Sigmoid colon (tissue), 7 donors: ENCODE data around the gene ZNF630. TPM values are rescaled to one million over a fixed set of nuclear protein-coding genes. Genes with fewer than 3 reads are reported as not detected.
"Not testable (repeated sequence)": the region's sequence is repeated elsewhere in the genome, so short reads cannot be mapped to it uniquely, and the experiment has no call there.

ENCODE experiments used
- DNase-seq: peaks from one replicate; pipeline ENCODE4 v3.0.0-alpha.2; 2019
- H3K27ac ChIP-seq, 4 donors: fragments of 200-600 bp; sonication (generic); one replicate each; pipeline ENCODE4 v1.5.1; 2016 to 2019; ENCODE audit warnings: mild to moderate bottlenecking in 1 of 4
- H3K27me3 ChIP-seq, 3 donors: fragments of 200-600 bp; sonication (generic); one replicate each; pipeline ENCODE4 v1.5.1; 2019; ENCODE audit warnings: mild to moderate bottlenecking in 1 of 3
- H3K36me3 ChIP-seq, 4 donors: fragments of 200-600 bp; sonication (generic); one replicate each; pipeline ENCODE4 v1.5.1; 2016 to 2019
- H3K4me1 ChIP-seq, 4 donors: fragments of 200-600 bp; sonication (generic); one replicate each; pipeline ENCODE4 v1.5.1; 2017 to 2019
- H3K4me3 ChIP-seq, 4 donors: fragments of 200-600 bp; sonication (generic); one replicate each; pipeline ENCODE4 v1.5.1; 2017 to 2019; ENCODE audit warnings: mild to moderate bottlenecking in 2 of 4, moderate library complexity in 1 of 4
- H3K9me3 ChIP-seq, 4 donors: fragments of 200-600 bp in 3 of 4; sonication (generic) in 3 of 4; one replicate each; pipeline versions ENCODE4 v1.5.1 to v1.6.1; 2013 to 2019
- EP300 ChIP-seq, 4 donors: sonication (generic); formaldehyde crosslinking; IDR thresholded peaks; one replicate each; pipeline ENCODE4 v1.6.1; 2017; ENCODE audit warnings: antibody characterized with exemption in 4 of 4
- POLR2A ChIP-seq, 2 donors: fragments of 450-650 bp; IDR thresholded peaks; one replicate each; pipeline ENCODE4 v1.6.1; 2016; ENCODE audit warnings: antibody characterized with exemption in 2 of 2, mild to moderate bottlenecking in 2 of 2, moderate library complexity in 2 of 2
- POLR2AphosphoS5 ChIP-seq, 4 donors: sonication (generic); formaldehyde crosslinking; IDR thresholded peaks; one replicate each; pipeline ENCODE4 v1.6.1; 2017; ENCODE audit warnings: antibody characterized with exemption in 4 of 4
- WGBS, 2 donors: extraction: QIAGEN DNeasy Blood & Tissue Kit; methylation state at CpG; one replicate each; pipeline ENCODE4 v1.1.7; 2013; 5-methylcytosine and 5-hydroxymethylcytosine counted together
- intact Hi-C: fragments of 100-400 bp; cut with DNase I; formaldehyde crosslinking; loops from one replicate; pipeline ENCODE4 v1.15.1; 2023
- polyA plus RNA-seq, 3 donors: library from polyadenylated mRNA; stranded (reverse); fragments of 200-250 nt; gene quantifications; one replicate each; pipeline ENCODE4 v1.2.3, GENCODE V29; 2013
- total RNA-seq, 4 donors: library from RNA; depleted of rRNA; stranded (reverse); fragments of >200 nt; gene quantifications; one replicate each; pipeline ENCODE4 v1.1.0, GENCODE V29; 2016
- TF ChIP-seq, protein P1 (sequence below), 4 experiments: fragments of 450-650 bp in 3 of 4; fragments of 200-600 bp in 1 of 4; IDR thresholded peaks; one replicate each; pipeline ENCODE4 v1.5.1; 2016 to 2019; ENCODE audit warnings: antibody characterized with exemption in 4 of 4, mild to moderate bottlenecking in 3 of 4, moderate library complexity in 2 of 4
- donor health status: healthy with polysubstance abuse.
- donor health status: Bipolar disorder and iron deficiency.
- donor health status: healthy.

Gene ZNF630
- total and polyA plus RNA-seq, 7 donors: 1.4 to 7.5 (median 4.3) TPM

DNA sequence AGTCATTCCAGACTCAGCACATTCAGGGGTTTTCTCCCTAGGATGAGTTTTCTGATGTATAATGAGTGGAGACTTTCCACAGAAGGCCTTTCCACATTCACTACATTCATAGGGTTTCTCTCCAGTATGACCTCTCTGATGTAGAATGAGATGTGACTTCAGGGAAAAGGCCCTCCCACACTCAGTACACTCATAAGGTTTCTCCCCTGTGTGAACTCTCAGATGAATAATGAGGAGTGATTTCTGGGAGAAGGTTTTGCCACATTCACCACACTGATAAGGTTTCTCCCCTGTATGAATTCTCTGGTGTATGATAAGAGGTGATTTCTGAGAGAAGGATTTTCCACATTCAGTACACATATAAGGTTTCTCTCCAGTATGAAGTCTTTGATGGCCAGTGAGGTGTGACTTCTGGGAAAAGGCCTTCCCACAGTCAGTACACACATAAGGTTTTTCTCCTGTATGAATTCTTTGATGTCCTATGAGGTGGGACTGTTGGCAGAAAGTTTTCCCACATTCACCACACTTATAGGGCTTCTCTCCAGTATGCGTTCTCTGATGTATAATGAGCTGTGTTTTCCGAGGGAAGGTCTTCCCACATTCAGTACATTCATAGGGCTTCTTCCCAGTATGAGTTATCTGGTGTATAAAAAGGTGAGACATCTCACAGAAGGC, 12.7 kb downstream of the ZNF630 start:
- intact Hi-C loops: no loop called here
- 98 to 100% methylated on average over 2 of the region's 2 CpGs for WGBS, 2 donors
- DNase-seq: no peak
- Histone ChIP-seq H3K4me3 (no peak overlapping the region), H3K27me3 (no peaks in the 10 kb centered on the region), H3K36me3 (peaks cover 0 to 41% (median 4%) of the 10 kb centered on the region in 4 donors), H3K4me1 (no peaks in the 10 kb centered on the region), H3K27ac (no peak overlapping the region), H3K9me3 (peaks cover 0 to 3% (median 0%) of the 10 kb centered on the region in 4 donors)
- TF ChIP-seq EP300 (IDR thresholded peaks at IDR 0.05): no peak
- TF ChIP-seq POLR2AphosphoS5 (IDR thresholded peaks at IDR 0.05): no peak
- TF ChIP-seq POLR2A (IDR thresholded peaks at IDR 0.05): no peak

DNA sequence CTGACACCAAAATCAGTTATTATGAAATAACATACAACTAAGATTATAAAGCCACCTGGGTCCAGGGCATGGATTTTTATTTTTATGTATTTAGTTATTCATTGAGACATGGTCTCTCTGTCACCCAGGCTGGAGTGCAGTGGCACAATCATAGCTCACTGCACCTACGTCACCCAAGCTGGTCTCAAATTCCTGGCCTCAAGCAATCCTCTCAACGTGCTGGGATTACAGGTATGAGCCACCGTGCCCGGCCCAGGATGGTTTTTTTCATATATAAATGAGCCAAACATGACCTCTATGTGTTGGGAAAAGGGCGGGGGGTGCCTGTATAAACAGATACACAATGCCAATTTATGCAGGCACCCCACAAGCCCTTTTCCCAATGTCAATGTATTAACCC, 24.6 kb downstream of the ZNF630 start:
- no peak for DNase-seq
- intact Hi-C loops: no loop called here
- H3K27ac ChIP-seq: no peak overlapping the region

DNA sequence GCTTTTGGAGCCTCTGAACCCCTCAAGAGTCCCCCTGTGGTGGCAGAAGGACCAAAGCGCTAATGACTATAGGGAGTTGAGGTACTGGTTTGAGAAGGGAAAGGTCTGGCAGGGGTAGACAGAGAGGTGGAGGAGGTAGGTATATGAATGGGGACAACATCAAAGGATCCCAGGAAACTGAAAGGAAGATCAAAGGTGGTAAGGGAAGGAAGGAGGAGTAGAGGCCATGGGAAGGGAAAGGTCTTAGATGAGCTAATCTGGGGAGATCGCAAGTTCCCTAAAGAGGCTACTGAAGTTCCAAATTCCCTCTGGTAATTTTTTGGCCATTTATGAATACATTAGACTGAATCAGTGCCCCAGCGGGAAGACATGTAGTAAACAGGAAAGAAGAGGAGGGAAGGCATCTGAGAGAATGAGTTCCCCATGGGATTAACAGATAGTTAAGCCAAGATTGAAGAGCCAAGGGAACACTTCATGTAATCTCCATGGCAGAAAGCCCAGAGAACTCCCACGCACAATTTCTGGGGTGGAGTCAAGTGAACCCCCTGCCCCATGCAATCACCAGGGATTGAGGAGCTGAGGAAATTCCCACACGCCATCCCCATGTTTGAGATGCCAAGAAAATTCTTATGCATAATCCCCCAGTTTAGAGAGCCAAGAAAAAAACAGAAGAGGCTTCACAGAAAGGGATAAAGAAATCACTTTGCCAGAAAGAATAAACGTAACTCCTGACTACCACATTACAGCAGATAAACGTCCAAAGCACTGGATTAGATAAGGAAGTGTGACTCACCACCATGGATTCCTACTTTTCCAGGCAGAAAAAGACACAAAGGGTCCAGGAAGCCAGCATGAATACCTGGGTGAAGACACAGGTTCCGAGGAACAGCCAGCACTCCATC, 25.8 kb downstream of the ZNF630 start:
- TF ChIP-seq POLR2A (IDR thresholded peaks at IDR 0.05): no peak
- TF ChIP-seq POLR2AphosphoS5 (IDR thresholded peaks at IDR 0.05): no peak
- TF ChIP-seq, protein P1, sequence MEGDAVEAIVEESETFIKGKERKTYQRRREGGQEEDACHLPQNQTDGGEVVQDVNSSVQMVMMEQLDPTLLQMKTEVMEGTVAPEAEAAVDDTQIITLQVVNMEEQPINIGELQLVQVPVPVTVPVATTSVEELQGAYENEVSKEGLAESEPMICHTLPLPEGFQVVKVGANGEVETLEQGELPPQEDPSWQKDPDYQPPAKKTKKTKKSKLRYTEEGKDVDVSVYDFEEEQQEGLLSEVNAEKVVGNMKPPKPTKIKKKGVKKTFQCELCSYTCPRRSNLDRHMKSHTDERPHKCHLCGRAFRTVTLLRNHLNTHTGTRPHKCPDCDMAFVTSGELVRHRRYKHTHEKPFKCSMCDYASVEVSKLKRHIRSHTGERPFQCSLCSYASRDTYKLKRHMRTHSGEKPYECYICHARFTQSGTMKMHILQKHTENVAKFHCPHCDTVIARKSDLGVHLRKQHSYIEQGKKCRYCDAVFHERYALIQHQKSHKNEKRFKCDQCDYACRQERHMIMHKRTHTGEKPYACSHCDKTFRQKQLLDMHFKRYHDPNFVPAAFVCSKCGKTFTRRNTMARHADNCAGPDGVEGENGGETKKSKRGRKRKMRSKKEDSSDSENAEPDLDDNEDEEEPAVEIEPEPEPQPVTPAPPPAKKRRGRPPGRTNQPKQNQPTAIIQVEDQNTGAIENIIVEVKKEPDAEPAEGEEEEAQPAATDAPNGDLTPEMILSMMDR (IDR thresholded peaks at IDR 0.05): no peak
- no peak for TF ChIP-seq EP300 (IDR thresholded peaks at IDR 0.05)
- WGBS, 2 donors: 73 to 74% methylated on average over 8 of the region's 8 CpGs
- DNase-seq: no peak

More for the DNA sequence above, 24.6 kb downstream of the ZNF630 start:
- Histone ChIP-seq H3K27me3 (no peaks in the 10 kb centered on the region), H3K36me3 (no peaks in the 10 kb centered on the region), H3K9me3 (no peaks in the 10 kb centered on the region), H3K4me3 (no peak overlapping the region), H3K4me1 (no peaks in the 10 kb centered on the region)
- TF ChIP-seq, protein P1 (IDR thresholded peaks at IDR 0.05): no peak
- TF ChIP-seq POLR2A (IDR thresholded peaks at IDR 0.05): no peak
- TF ChIP-seq POLR2AphosphoS5 (IDR thresholded peaks at IDR 0.05): no peak
- TF ChIP-seq EP300 (IDR thresholded peaks at IDR 0.05): no peak
- WGBS, 2 donors: 92 to 97% methylated on average over 5 of the region's 5 CpGs

DNA sequence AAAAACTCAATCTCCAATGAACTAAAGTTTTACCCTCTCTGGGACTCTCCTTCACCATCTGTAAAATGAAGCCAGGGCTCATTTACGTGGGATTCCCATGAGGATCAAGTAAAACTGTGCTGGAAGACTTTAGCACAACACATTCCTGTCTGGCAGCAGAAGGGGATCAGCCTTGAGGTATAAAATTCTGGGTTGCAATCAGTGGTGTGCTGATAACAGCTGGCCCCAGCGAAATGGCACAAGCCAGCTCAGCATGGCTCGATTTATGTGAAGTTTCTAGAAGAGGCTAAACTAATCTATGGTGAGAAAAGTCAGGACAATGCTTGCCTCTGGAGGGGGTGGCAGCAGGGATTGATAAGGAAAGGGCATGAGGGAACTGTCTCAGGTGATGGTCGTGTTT, 28.4 kb downstream of the ZNF630 start:
- H3K27ac ChIP-seq: no peak overlapping the region
- no peak overlapping the region for H3K4me3 ChIP-seq
- intact Hi-C loops: no loop called here
- H3K4me1 ChIP-seq: no peaks in the 10 kb centered on the region
- H3K9me3 ChIP-seq: no peaks in the 10 kb centered on the region
- TF ChIP-seq EP300 (IDR thresholded peaks at IDR 0.05): no peak
- TF ChIP-seq POLR2AphosphoS5 (IDR thresholded peaks at IDR 0.05): no peak
- TF ChIP-seq, protein P1 (IDR thresholded peaks at IDR 0.05): no peak
- TF ChIP-seq POLR2A (IDR thresholded peaks at IDR 0.05): no peak
- WGBS, 2 donors: 89 to 92% methylated on average over 4 of the region's 4 CpGs
- no peaks in the 10 kb centered on the region for H3K27me3 ChIP-seq
- H3K36me3 ChIP-seq: no peaks in the 10 kb centered on the region
- DNase-seq: no peak

More for the DNA sequence above, 25.8 kb downstream of the ZNF630 start:
- Histone ChIP-seq H3K27me3 (no peaks in the 10 kb centered on the region), H3K27ac (peak overlapping the region in 1 of 4 donors; percentile 12), H3K4me1 (no peaks in the 10 kb centered on the region), H3K4me3 (no peak overlapping the region), H3K9me3 (no peaks in the 10 kb centered on the region), H3K36me3 (no peaks in the 10 kb centered on the region)
- intact Hi-C loops: no loop called here

DNA sequence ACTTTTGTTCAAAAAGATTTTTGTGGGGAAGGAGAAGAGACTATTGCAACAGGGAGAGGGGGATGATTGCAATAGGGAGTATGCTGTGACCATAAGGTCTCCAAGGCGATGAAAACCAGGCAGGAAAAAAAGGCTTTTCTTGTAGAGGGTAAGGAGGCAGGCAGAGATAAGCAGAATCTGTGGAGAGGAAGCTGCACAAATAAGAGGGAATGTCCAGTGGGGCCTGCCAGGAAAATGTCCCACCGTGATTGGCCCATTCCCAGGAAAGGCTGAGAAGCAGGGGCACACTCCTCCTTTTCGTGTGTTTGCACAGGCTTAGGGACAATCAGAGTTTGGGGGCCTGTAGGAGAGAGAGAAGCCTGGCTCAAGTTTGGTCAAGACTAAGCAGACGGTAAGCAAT, 35.5 kb downstream of the ZNF630 start:
- no peaks in the 10 kb centered on the region for H3K27me3 ChIP-seq
- intact Hi-C loops: no loop called here
- no peaks in the 10 kb centered on the region for H3K9me3 ChIP-seq
- TF ChIP-seq, protein P1 (IDR thresholded peaks at IDR 0.05): no peak
- TF ChIP-seq EP300 (IDR thresholded peaks at IDR 0.05): no peak
- TF ChIP-seq POLR2A (IDR thresholded peaks at IDR 0.05): no peak
- no peak for TF ChIP-seq POLR2AphosphoS5 (IDR thresholded peaks at IDR 0.05)
- DNase-seq: no peak
- no peak overlapping the region for H3K4me3 ChIP-seq
- 77 to 86% methylated on average over 4 of the region's 4 CpGs for WGBS, 2 donors
- no peak overlapping the region for H3K27ac ChIP-seq
- H3K36me3 ChIP-seq: no peaks in the 10 kb centered on the region
- H3K4me1 ChIP-seq: no peaks in the 10 kb centered on the region

DNA sequence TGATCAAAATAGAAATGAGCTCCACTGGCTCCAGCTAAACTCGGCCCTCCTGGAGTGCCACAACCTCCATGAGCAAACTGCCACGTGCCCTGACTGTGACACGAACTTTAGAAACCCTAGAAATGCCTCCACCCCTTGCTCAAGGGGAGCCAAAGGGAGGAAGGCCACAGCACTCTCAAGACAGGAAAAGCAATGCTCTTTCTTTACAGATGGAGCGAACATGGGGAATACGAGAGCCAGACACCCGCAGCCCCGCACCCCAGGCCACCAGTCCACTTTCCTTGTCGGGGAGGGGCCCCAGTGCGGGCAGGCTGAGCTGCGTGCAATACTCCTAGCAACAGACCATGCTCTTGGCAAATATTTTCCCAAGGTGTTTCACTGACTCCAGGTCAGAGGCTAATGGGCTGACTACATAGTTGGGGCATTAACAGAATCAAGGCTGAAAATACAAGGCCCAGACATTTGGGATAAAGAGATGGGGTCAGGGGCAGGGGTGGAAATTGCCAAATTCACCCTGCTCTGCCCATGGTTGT, 40.7 kb downstream of the ZNF630 start:
- H3K27ac ChIP-seq, H3K9me3 ChIP-seq, H3K27me3 ChIP-seq, DNase-seq, H3K4me3 ChIP-seq, H3K36me3 ChIP-seq, intact Hi-C loops, H3K4me1 ChIP-seq: not testable (repeated sequence)
- 55 to 82% methylated on average over 10 of the region's 10 CpGs for WGBS, 2 donors
